ENCODE measurements around the gene CLDN10.

Gene CLDN10

DNA sequence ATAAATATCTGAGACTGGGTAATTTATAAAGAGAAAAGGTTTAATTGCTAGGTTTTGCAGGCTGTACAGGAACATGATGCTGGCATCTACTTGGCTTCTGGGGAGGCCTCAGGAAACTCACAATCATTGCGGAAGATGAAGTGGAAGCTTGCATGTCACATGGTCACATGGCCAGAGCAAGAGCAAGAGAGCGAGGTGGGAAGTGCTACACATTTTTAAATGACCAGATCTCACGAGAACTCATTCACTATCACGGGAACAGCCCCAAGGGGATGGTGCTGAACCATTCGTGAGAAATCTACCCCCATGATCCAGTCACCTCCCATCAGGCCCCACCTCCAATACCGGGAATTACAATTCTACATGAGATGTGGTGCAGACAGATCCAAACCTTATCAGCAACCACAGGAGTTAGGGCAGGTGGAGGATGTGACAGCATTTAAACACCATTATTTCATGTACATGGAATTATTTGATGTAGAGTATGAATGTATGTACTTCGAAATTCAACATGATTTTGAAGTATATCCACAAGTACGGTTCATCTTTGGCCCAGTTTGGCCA is 10.5 kb upstream of the CLDN10 start:
- H3K36me3 ChIP-seq: no peaks in the 10 kb centered on the region
- peaks cover 0 to 6% of the 10 kb centered on the region in 2 donors for H3K27me3 ChIP-seq
- H3K27ac ChIP-seq: no peak overlapping the region
- no peak overlapping the region for H3K4me3 ChIP-seq
- DNase-seq: no peak
- peaks cover 0 to 3% (median 0%) of the 10 kb centered on the region in 4 donors for H3K4me1 ChIP-seq
- H3K9me3 ChIP-seq: no peaks in the 10 kb centered on the region
- TF ChIP-seq, protein P1, sequence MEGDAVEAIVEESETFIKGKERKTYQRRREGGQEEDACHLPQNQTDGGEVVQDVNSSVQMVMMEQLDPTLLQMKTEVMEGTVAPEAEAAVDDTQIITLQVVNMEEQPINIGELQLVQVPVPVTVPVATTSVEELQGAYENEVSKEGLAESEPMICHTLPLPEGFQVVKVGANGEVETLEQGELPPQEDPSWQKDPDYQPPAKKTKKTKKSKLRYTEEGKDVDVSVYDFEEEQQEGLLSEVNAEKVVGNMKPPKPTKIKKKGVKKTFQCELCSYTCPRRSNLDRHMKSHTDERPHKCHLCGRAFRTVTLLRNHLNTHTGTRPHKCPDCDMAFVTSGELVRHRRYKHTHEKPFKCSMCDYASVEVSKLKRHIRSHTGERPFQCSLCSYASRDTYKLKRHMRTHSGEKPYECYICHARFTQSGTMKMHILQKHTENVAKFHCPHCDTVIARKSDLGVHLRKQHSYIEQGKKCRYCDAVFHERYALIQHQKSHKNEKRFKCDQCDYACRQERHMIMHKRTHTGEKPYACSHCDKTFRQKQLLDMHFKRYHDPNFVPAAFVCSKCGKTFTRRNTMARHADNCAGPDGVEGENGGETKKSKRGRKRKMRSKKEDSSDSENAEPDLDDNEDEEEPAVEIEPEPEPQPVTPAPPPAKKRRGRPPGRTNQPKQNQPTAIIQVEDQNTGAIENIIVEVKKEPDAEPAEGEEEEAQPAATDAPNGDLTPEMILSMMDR (IDR thresholded peaks at IDR 0.05): no peak
- intact Hi-C loops (cut with DNase I; ENCODE audit: low total_unique reads): no loop called here

DNA sequence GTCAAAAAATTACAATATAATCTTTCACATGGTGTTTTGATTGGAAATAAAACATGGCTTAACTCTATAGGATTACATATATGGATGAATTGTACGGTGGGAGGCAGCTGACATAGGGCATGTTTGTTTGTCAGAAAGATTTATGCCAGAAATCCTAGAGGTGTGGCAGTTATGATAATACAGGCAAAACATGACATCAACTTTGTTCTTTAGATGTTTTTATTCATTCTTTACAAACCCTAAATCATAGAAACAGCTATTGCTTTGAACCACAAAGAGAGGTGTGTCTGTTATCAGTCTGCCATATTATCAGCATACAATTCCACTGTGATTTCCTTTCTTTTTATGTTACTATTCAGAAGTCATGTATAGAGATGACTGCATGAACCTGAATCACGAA is 8.2 kb upstream of the CLDN10 start:
- intact Hi-C loops (cut with DNase I; ENCODE audit: low total_unique reads): no loop called here

DNA sequence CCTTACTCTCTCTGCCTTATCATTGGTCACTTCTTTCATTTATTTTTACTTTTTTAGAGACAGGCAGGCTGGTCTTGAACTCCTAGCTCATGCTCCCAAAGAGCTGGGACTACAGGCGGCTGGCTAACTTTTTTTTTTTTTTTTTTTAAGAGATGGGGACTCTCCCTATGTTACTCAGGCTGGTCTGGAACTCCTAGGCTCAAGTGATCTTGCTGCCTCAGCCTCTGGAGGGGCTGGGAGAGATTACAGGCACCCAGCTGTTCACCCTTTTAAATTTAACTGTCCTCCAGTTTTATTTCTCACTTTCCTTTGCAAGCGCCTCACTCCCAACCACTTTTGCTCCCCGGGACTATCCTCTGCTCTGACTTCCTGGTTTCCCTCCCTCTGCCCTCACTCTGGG is 5.6 kb upstream of the CLDN10 start:
- no peaks in the 10 kb centered on the region for H3K36me3 ChIP-seq
- no peak overlapping the region for H3K4me3 ChIP-seq
- H3K4me1 ChIP-seq: no peaks in the 10 kb centered on the region
- TF ChIP-seq, protein P1 (IDR thresholded peaks at IDR 0.05): no peak
- intact Hi-C loops (cut with DNase I; ENCODE audit: low total_unique reads): no loop called here
- no peak for DNase-seq
- H3K27me3 ChIP-seq: peaks cover 0 to 22% of the 10 kb centered on the region in 2 donors
- no peaks in the 10 kb centered on the region for H3K9me3 ChIP-seq
- no peak overlapping the region for H3K27ac ChIP-seq

More for the DNA sequence above, 8.2 kb upstream of the CLDN10 start:
- Histone ChIP-seq H3K4me1 (peaks cover 0 to 3% (median 0%) of the 10 kb centered on the region in 4 donors), H3K9me3 (no peaks in the 10 kb centered on the region), H3K27ac (no peak overlapping the region), H3K27me3 (peaks cover 0 to 10% of the 10 kb centered on the region in 2 donors), H3K36me3 (no peaks in the 10 kb centered on the region), H3K4me3 (no peak overlapping the region)
- TF ChIP-seq, protein P1 (IDR thresholded peaks at IDR 0.05): no peak
- DNase-seq: no peak

DNA sequence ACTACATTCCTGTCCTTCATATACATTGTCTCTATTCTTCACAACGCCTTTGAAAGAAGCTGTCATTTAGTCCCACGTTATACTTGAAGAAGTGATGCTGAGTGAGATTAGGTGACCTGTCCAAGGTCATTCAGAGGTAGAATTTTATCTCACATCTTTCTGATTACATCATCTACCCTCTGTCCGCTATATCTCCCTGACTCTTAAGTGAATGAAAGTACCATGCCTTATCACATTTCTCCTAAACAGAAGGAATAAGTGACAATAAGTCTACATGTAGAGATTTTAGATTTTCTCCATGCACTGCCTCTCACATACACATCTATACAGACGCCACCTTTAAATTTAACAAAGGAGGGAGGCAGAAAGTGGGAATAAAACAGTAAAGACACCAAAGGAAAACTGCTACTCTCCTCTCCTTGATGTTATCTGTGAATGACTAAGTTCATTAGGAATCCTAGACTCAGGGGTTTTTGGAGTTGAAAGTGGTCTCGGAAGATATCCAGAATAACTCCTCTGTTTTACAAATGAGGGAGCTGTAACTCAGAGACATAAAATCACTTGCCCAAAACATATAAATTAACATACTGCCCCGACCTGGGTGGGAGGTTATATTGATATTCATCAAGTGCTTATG is 4.9 kb upstream of the CLDN10 start:
- H3K9me3 ChIP-seq: no peaks in the 10 kb centered on the region
- intact Hi-C loops (cut with DNase I; ENCODE audit: low total_unique reads): no loop called here

DNA sequence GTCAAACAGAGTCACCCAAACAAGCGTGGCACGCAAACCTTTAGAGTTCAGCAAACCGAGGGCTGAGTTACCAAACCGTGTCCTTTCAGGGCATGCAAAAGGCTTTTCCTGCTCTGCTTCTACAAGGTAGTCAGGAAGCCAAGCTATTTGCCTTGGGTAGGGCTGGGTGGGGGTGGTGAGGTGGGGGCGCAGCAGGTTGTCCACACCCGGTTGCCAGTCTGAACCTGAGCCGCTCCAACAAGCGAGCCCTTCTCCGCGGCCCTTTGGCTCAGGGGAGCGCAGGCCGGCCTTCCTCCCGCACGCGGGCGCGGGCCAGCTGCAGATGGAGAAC is 347 bp upstream of the CLDN10 start:
- TF ChIP-seq, protein P1 (IDR thresholded peaks at IDR 0.05): no peak

More for the DNA sequence above, 4.9 kb upstream of the CLDN10 start:
- Histone ChIP-seq H3K27ac (no peak overlapping the region), H3K27me3 (peaks cover 0 to 29% of the 10 kb centered on the region in 2 donors), H3K4me3 (no peak overlapping the region), H3K4me1 (peaks cover 0 to 4% (median 4%) of the 10 kb centered on the region in 4 donors), H3K36me3 (no peaks in the 10 kb centered on the region)
- DNase-seq: no peak
- TF ChIP-seq, protein P1 (IDR thresholded peaks at IDR 0.05): no peak

More for the DNA sequence above, 347 bp upstream of the CLDN10 start:
- H3K9me3 ChIP-seq: no peaks in the 10 kb centered on the region
- intact Hi-C loops (cut with DNase I; ENCODE audit: low total_unique reads): no loop called here
- no peak overlapping the region for H3K4me3 ChIP-seq
- DNase-seq: no peak
- peaks cover 0 to 15% (median 8%) of the 10 kb centered on the region in 4 donors for H3K4me1 ChIP-seq
- no peak overlapping the region for H3K27ac ChIP-seq
- H3K27me3 ChIP-seq: peaks cover 0 to 42% of the 10 kb centered on the region in 2 donors
- no peaks in the 10 kb centered on the region for H3K36me3 ChIP-seq
